NCI-H146 treated with DMSO at 0.1 percent for 48 hours (cell line): ENCODE measurements around the gene RAPGEF3.

ENCODE experiments used
- DNase-seq: peaks from one replicate; lab custom pipeline; 2025; ENCODE audit not compliant: unreplicated experiment; lab: John Stamatoyannopoulos, UW

RAPGEF3 gene

DNA sequence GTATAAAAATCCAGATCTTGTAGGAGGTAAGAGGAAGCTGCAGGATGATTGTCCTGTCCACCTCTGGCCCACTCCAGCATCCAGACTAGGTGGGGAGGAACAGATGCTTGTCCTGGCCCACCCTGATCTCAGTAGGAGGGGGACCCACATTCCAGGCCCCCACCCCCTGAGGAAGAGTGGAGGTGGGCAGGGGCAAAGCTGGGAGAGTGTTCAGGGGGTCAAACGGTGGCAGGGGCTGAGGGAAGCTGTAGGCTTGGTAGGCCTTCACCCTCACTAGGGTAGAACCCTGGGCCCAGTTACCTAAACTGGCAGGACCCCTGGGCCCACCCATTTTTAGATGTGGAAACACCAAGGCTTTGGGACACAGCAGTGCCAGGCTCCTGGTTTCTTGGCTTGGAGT is 18.5 kb upstream of the RAPGEF3 start:
- DNase-seq: no peak

DNA sequence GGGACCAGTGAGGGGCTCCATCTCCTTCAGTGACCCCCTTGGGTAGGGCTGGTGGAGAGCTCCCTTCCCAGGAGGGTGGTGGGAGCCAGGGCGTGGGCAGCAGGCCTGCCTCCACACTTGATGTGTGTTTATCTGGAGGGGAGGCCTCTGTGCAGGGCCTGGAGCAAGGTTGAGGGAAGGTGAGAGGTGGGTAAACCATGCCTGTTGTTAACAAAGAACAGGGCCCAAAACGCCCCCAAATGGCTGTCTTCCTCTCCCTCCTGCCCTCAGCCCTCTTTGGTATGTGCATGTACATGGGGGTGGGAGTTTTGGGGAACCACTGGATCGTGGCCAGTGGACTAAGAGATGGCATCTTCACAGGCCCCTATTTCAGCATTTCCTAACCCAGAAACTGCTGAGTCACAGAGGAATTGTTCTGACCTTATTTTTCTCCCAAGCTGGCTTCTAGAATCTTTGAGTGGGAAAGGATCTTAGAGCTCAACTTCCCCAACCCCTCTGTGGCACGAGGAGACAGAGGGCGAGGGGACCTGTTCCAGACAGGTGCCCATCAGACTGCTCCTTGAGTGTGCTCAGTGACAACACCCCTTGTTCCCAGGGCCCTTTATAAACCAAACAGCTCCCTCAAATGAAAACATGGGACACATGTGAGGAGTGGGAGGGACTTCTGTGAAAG is 17.9 kb upstream of the RAPGEF3 start:
- DNase-seq: no peak

DNA sequence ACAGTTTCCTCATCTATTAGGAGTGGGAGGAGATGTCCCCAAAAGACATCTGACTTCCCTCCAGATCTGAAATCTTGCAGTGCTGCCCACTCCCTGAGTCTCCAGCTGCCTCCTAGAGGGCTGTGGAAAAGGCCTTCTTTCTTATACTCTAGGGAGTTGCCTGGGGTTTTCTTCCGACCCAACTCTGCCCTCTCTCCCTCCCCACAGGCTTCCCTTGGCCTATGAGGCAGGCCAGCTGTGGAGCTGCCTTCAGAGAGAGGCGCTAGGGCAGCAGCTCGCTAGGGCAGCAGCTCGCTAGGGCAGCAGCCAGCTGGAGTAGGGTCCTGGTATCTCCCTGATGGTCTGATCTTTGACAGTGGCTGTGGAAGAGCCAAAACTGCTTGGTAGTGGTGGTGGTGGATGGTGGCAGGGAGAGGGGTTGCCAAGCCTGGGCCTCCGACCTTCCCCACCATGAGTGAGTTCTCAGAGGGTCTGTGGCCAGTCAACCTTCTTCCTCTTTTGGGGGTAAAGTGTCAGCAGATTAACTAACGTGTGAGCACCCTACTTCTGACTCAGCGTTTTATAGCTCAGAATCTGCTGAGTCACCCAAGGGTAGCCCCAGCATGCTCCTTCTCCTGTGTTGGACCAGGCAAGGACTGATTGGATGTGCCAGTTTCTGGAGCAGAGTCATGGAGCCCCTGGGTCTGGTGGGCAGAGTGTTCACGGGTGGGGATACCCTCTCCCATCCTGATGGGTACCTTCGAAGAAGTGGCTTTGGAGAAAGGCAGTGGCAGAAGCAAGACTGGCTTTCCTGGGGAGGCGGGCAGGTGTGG is 16.6 kb upstream of the RAPGEF3 start:
- no peak for DNase-seq

DNA sequence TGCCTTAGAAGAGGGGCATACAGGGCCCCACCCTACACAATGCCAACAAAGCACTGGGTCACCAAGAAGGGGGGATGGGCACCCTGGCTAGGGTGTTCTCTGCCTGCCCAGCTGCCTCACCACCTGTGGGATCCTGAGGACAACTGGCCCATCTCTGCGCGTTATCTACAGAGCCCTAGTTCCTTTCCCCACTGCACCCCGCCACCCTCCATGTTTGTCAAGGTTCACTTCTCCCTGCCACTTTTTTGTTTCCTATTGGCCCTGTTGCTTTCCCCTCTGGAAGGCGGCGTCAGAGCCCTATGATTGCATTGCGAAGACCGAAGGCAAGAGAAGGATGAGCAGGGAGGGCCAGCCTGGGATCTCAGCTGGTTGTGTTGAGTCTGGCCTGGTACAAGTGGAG is 16.0 kb upstream of the RAPGEF3 start:
- DNase-seq: no peak

DNA sequence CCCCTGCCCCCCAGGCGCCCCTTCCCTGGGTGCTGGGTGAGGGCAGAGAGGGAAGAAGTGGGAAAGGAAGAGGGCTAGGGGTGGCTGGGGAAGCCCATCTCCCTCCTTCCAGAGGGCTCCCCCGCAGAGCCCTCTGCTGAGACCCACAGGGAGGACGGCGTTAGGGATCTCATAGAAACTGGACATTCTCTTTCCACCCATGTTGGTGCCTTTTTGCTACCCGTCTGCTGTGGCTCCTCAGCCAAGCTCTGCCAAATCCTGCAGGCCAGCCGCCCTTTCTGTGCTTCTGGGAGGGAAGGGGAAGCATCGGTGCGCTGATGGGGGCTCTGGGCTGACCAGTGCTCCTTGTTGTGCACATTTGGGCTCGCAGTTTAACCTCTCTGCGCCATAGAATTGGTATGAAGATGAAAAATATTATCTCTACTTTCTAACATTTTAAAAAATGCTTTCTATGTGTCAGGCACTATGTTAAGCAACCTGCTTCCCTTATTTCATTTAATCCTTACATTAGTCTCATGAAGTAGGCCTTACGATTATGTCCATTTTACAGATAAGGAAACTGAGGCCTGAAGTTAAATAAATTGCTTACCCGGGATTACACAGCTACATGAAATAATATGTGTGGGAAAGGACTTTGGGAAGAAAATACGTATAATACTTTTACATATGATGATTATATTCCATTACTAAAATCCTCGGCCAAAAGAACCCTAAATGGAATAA is 15.3 kb upstream of the RAPGEF3 start:
- DNase-seq: no peak

DNA sequence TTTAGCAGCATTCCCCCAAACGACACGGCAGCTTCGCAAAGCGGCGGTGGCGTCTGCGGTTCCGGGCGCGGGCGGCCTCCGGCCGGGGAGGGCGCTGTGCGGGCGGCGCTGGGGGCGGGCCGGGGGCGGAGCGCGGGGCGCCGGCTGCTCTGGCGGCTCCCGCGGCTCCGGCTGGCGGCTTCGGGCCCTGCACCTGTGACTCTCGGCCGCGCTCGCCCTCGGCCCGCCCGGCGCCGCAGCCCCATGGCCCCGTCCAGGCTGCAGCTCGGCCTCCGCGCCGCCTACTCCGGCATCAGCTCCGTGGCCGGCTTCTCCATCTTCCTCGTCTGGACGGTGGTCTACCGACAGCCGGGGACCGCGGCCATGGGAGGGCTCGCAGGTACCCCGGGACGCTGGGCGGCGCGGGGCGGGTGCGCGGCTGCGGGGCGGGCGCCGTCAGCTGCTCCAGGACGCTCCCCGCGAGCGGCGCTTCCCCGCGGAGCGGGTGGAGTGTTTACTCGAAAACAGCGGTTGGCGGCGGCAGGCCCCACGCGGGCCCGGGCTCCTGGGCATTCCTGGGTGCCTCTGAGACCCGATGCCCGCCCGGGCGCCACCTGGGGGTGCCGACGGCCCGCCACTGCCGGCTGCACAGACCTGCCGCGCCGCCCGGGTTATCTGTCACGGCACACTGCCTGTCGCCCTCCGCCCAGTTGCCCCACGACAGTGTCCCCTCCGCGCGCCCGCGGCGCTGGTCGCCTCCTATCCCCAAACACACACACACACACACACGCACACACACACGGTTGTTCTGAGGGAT is 14.6 kb upstream of the RAPGEF3 start, which contains the start of gene SLC48A1:
Gene SLC48A1, plus strand, starts transcription at position 177 of the 796 bp plus-strand sequence. Its CDS starts 67 bp downstream, at position 244.
- DNase-seq: peak; percentile 65

DNA sequence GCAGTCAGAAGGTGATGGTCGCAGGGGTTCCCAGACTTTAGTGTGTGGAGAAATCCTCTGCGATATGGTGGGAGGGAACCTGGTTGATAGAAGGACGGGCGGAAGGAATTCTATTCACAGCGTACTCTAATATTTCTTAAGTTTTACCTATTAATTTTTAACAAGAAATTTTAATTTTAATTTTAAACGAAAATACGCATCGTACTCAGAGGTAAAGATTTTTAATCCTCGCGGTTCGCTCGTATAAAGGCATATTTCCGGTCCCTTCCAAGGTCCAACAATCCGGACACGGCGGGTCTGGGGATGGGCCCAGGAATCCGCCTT is 14.0 kb upstream of the RAPGEF3 start:
- DNase-seq: no peak

DNA sequence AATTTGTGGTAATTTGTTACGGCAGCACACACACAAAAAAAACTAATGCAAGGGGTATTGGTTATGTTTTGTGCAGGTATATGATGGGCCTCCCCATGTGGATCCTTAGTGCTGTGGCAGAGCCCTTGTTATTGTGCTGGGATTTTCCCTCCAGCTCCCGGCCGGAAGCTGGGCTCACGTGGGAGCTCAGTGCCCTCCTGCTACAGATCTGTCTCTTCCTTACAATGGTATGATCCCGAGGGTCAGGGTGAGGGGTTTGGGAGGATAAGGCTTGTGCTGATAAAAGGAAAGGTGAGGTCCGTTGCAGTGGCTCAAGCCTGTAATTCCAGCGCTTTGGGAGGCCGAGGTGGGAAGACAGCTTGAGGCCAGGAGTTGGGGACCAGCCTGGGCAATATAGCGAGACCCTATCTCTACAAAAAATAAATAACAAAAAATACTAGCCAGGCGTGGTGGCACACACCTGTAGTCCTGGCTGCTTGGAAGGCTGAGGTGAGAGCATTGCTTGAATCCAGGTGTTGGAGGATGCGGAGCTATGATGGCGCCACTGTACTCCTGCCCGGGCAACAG is 13.5 kb upstream of the RAPGEF3 start:
- DNase-seq: no peak

DNA sequence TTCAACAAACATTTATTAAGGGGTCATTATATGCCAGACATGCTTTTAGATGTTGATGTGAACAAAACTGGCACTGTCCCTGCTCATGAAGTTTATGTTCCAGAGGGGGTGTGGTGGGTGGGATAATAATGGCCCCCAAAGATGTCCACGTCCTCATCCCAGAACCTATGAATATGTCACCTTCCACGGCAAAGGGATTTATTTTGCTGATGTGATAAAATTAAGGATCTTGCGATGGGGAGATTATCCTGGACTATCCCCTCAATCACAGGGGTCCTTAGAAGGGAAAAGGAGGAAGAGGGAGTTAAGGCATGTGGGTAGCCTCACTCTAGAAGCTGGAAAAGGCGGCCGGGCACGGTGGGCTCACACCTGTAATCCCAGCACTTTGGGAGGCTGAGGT is 12.6 kb upstream of the RAPGEF3 start:
- no peak for DNase-seq

DNA sequence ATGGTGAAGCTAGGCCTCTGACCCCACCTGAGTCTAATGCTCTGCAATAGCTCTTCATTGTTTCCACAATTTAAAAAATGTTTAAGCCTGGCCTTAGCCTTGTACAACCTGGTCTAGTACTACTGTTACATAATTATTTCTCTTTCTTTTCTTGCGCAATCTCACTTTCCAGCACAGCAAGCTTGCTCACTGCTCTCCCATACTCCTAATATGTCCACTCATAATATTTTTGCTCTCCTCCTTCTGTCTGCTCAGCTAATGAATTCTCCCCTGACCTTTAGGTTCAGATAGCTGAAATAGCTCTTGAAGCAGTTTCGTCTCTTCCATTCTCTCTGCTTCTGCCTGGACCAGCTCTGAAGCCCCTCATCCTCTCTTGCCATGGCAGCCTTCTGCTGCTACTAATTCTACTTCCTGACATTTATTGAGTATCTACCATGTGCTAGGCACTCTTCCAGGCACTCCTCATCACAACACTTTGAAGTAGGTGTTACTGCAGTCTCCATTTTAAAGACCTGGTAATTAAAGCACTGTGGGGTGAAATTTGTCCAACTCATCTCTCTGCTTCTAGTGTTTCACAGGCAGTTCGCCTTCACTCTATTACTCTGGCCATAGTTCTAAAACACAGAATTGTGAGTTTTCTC is 11.5 kb upstream of the RAPGEF3 start:
- DNase-seq: no peak

DNA sequence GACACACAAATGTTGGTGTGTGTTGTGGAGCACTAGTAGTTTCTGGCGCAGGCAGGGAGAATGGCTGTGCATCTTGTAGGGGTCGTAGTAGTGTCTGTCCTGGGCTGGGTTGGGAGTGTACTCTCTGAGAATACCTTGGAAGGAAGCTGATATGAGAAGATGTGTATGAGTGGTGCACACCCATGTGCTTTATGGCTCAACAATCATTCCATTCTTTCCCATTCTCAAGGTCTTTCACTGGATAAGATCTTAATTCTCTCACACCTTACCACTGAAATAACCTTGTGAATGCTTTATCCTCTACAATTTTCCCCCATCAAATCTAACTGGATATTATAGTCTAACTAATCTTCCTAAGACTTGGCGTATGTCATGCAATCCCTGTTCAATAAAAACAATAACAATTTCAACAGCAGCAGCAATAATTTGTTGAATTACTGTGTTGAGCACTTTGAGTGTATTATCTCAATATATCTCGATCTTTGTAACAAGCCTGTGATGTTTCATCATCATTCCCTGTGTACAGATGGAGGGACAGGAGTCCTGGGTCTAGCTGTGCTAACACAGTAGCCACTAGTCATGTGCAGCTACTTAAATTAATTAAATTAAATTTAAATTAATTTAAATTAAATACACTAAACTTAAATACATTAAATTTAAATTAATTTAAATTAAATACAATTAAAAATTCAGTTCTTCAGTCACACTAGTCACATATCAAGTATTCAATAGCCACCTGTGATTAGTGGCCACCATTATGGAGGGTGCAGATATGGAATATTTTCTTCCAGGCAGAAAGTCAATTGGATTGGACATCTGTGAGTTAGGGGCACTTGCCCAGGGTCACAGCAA is 10.8 kb upstream of the RAPGEF3 start:
- no peak for DNase-seq

DNA sequence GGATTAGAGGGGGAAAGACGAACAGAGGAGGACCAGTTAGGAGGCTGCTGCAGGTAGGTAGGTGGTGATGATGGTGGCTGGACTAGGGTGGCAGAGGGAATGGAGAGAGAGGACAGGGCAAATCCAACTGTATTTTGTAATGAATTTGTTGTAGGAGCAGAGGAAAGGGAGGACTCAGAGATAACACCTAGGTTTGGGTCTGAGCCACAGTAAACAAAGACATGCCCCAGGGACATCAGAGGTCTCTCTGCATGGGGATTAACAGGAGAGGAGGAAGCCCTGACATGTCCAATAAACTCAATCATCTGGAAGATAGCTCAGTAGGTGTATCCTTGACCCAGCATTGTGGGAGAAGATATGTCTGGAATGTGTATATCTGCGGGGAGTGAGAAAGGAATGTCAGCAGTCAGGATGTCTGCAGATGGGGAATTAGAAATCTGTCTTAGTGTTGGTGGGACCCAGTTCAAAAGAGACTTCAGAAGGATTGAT is 9.7 kb upstream of the RAPGEF3 start:
- DNase-seq: peak; percentile 18

DNA sequence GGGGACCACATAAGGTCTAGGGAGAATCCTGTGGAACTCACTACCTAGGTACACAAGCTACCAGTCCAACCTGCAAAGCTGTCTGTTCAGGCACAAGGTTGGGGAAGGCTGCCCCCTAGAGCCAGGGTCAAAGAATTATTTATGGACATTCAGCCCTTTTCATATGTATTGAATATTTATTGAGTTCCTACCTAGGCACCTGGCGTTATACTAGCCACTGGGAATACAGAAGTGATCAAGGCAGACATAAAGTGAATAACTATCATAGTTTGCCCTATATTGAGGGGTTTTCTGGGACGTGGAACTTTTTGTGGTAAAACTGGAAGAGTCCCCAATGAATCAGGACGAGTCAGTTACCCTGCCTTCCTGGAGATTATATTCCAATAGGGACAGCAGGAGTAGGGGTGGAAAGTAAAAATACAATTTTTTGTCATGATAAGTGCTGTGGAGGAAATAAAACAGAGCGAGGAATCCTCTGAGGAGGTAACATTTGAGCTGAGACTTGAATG is 8.6 kb upstream of the RAPGEF3 start:
- peak; percentile 56 for DNase-seq

DNA sequence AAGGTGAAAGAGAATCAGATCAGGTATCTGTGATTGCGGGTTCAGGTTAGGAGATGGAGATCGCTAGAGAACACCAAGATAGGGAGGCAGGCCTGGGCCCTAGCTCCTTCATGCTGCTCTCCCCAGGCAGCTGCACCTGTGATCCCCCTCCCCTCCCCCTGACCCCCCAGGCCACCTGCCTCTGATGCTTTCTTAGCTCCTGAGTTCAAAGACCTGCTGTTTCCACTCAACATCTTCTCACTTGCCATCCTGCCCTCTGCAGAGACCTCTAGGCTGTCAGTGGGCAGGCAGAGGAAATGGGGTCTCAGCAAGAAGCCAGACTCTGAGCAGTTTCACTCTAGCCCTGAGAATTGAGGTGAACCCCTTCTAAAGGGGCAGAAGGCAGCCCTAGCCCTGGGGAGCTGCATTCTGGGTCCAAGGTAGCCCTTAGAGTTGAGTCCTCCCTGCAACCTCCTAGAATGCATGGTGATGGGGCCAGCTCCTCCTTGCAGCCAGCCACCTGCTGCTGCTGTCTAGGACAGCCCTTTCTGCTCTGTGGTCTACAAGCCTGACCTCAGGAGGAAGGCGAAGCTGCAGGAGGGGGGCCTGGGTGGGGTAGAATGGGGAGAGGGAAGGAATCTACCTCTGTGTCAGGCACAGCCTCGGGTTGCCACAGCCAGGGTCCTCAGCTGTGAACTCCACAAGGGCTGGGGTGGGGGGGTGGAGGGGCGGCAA is 8.0 kb upstream of the RAPGEF3 start:
- DNase-seq: no peak

DNA sequence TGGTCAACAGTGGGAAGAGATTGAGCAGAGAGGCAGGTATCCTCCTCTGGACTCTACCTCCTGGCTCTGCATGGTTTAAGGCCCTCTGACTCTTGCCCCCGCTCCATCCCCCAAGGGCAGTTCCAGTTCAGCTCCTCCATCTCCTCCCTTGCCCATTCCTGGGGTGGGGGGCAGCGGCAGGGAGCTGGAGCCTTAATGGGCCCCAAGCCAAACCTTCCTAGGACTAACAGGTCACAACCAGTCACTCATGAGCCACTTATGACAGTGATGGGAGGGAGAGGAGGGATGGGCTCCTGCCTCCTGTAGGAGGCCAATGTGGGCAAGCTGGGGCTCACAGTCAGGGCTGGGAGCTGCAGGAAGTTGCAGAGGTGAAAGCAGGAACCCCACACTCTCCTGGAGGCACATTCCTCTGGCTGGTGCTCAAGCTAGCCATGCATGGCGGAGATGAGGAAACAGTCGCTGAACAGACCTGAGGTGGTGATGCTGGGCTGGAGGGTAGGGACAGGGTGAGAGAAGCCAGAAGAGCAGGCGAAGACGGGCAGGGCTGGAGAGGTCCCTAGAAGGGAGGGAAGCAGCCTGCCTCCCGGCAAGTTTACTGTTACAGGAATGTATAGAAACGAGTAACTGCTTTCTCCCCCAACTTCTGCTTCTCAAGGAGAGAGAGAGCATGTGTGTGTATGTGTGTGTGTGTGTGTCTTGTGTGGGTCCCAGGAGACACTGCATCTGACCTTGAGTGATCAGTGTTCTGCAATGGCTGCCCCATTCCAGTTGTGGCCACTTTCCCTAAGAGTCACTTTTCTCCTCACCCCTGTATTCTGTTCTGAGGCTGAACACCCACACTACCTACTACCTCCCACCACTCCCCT is 5.0 kb upstream of the RAPGEF3 start:
- no peak for DNase-seq

DNA sequence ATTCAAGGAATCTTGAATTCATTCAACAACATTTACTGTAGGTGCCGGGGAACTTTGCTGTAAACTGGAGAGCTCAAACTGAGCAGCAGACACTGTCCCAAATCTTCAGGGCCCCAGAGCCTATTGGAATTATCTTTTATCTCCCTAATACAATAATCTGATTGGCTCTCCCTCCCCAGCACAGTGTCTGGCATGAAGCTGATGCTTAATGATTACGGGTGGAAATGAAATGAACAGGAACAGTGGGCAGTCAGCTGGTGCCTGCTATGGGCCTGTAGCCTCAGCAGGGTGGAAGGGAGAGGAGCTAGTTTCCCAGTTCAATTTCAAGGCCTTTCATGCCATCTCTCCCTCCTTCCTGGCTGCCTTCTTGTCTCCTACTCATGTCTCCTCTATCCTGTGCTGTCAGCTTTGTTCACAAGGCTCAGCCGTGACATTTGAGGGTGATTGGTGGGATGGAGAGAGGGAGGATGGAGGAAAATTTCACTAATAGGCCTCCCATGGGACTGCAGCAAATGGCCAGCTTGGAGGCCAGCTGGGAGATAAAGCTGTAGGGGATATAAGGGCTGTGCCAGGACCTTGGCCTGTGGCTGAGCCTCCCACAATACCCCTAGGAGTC is 4.3 kb upstream of the RAPGEF3 start:
- DNase-seq: no peak

DNA sequence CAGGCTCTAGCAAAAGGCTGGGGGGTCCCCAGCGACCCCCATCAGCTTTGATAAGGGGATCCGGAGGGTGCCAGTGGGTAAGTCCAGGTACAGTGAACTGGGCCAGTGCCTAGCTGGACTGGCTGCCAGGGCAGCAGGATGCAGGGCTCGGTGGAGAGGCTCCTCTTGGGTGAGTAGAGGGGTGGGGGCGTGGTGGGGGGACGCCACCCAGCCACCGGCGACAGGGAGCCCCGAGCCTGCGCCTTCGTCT is 171 bp downstream of the RAPGEF3 start:
- DNase-seq: no peak
